PFSK-1 (cell line): Measurements from ENCODE around the gene GNAI3.

Source experiments
- POLR2AphosphoS5 ChIP-seq: IDR thresholded peaks from 2 replicates; pipeline ENCODE4 v1.6.1; 2012; ENCODE audit warnings: low read depth, mild to moderate bottlenecking, control low read depth, low read length, moderate library complexity
- REST ChIP-seq, 2 experiments: IDR thresholded peaks; 2 replicates each; pipeline versions ENCODE4 v1.6.1 to v1.8.0; 2011 to 2012; ENCODE audit warnings: low read depth in 2 of 2, low read length in 2 of 2, control low read depth in 1 of 2, inconsistent platforms in 1 of 2, mild to moderate bottlenecking in 1 of 2, moderate library complexity in 1 of 2; ENCODE audit not compliant: insufficient read depth in 1 of 2
- SIN3A ChIP-seq: IDR thresholded peaks from 2 replicates; pipeline ENCODE4 v1.6.1; 2012; ENCODE audit warnings: mild to moderate bottlenecking, low read length, moderate library complexity, borderline replicate concordance; ENCODE audit not compliant: insufficient read depth
- TAF1 ChIP-seq: IDR thresholded peaks from 2 replicates; pipeline ENCODE4 v1.6.1; 2012; ENCODE audit warnings: low read length, control low read depth, borderline replicate concordance; ENCODE audit not compliant: insufficient read depth

GRCh38 chr1:109664671-109665070 lies 116.3 kb downstream of the GNAI3 start:
- TF ChIP-seq POLR2AphosphoS5 = no peak
- no peak for TF ChIP-seq REST (IDR thresholded peaks at IDR 0.05; ENCODE audit: insufficient read depth in 1 of 2, low read depth in 2 of 2, low read length in 2 of 2)
- no peak for TF ChIP-seq SIN3A
- no peak for TF ChIP-seq TAF1
